Keratinocyte (primary cell): ENCODE results near the gene ODAD2. TPM values are rescaled to one million over a fixed set of nuclear protein-coding genes. Genes with fewer than 3 reads are reported as not detected.

Experiments used
- DNase-seq: peaks from one replicate; pipeline ENCODE4 v3.0.0-alpha.2; 2011; ENCODE audit warnings: low read depth, missing footprints, low spot score
- FAIRE-seq: peaks from 2 replicates; lab custom pipeline; 2011; peaks lifted over from hg19 to GRCh38; lab: Jason Lieb, UNC
- H2AFZ ChIP-seq: 2 replicates; pipeline ENCODE4 v1.6.0; 2012; ENCODE audit warnings: low read length, control low read depth, inconsistent platforms; ENCODE audit not compliant: control insufficient read depth
- H3K27ac ChIP-seq: 2 replicates; pipeline ENCODE4 v1.5.1; 2011; ENCODE audit warnings: low read length; ENCODE audit not compliant: control insufficient read depth, insufficient read depth
- H3K27me3 ChIP-seq: 3 replicates; pipeline ENCODE4 v1.6.0; 2011; ENCODE audit warnings: low read length; ENCODE audit not compliant: control insufficient read depth, insufficient read depth; ENCODE audit errors: extremely low read depth
- H3K36me3 ChIP-seq, 2 experiments: 2 replicates in 1 of 2; 3 replicates in 1 of 2; pipeline ENCODE4 v1.5.1; 2011; ENCODE audit warnings: low read length in 2 of 2, mild to moderate bottlenecking in 1 of 2; ENCODE audit not compliant: control insufficient read depth in 2 of 2, insufficient read depth in 2 of 2; ENCODE audit errors: extremely low read depth in 1 of 2
- H3K4me1 ChIP-seq: 3 replicates; pipeline ENCODE4 v1.5.1; 2011; ENCODE audit warnings: low read length; ENCODE audit not compliant: control insufficient read depth, insufficient read depth; ENCODE audit errors: extremely low read depth
- H3K4me2 ChIP-seq: 3 replicates; pipeline ENCODE4 v1.6.0; 2011; ENCODE audit warnings: low read depth, low read length; ENCODE audit not compliant: control insufficient read depth, insufficient read depth; ENCODE audit errors: extremely low read depth
- H3K4me3 ChIP-seq, 3 experiments: fragments of 200-600 bp in 1 of 3; sonication (generic) in 1 of 3; 2 replicates in 2 of 3; 3 replicates in 1 of 3; pipeline ENCODE4 v1.5.1; 2011 to 2016; ENCODE audit warnings: low read length in 3 of 3, mild to moderate bottlenecking in 3 of 3, control low read depth in 2 of 3, inconsistent platforms in 1 of 3, low read depth in 1 of 3, mixed read lengths in 1 of 3, mixed run types in 1 of 3, moderate library complexity in 1 of 3; ENCODE audit not compliant: control insufficient read depth in 2 of 3, insufficient read depth in 2 of 3; ENCODE audit errors: extremely low read depth in 1 of 3
- H3K79me2 ChIP-seq: 2 replicates; pipeline ENCODE4 v1.6.0; 2012; ENCODE audit warnings: low read length; ENCODE audit not compliant: control insufficient read depth, insufficient read depth
- H3K9ac ChIP-seq: 3 replicates; pipeline ENCODE4 v1.6.0; 2011; ENCODE audit warnings: low read length; ENCODE audit not compliant: control insufficient read depth, insufficient read depth; ENCODE audit errors: extremely low read depth
- H3K9me1 ChIP-seq: 3 replicates; pipeline ENCODE4 v1.6.0; 2011; ENCODE audit warnings: low read length; ENCODE audit not compliant: control insufficient read depth, insufficient read depth; ENCODE audit errors: extremely low read depth
- H3K9me3 ChIP-seq: 2 replicates; pipeline ENCODE4 v1.5.1; 2012; ENCODE audit warnings: low read depth, low read length; ENCODE audit not compliant: control insufficient read depth
- H4K20me1 ChIP-seq: 3 replicates; pipeline ENCODE4 v1.6.0; 2011; ENCODE audit warnings: low read length; ENCODE audit not compliant: control insufficient read depth, insufficient read depth; ENCODE audit errors: extremely low read depth
- EZH2 ChIP-seq: IDR thresholded peaks from one replicate; pipeline ENCODE4 v1.6.1; 2012; ENCODE audit warnings: inconsistent platforms, mild to moderate bottlenecking, low read length, moderate library complexity
- dilution Hi-C: fragments of 300-500 bp; cut with MboI; formaldehyde crosslinking; loops from one replicate; pipeline ENCODE4 v1.7.0; 2020; ENCODE audit warnings: low sequenced_read_pairs; ENCODE audit not compliant: extremely low pct_ligation_motif_present
- polyA minus RNA-seq, 3 experiments: library from RNA; depleted of rRNA, polyadenylated mRNA; stranded (reverse); fragments of >200 nt; gene quantifications; 1 replicate in 1 of 3; 2 replicates in 1 of 3; 3 replicates in 1 of 3; pipeline ENCODE4 v1.2.3, GENCODE V29; 2011
- polyA plus RNA-seq, 5 experiments: library from polyadenylated mRNA; depleted of rRNA in 3 of 5; stranded (reverse) in 3 of 5; stranded (forward) in 1 of 5; unstranded in 1 of 5; fragments of >200 nt; gene quantifications; 1 replicate in 1 of 5; 2 replicates in 3 of 5; 3 replicates in 1 of 5; pipeline versions ENCODE4 v1.2.1 to v1.2.3, GENCODE V29; 2011 to 2012; ENCODE audit warnings: missing spikeins in 2 of 5, low read depth in 1 of 5, low replicate concordance in 1 of 5
- TF ChIP-seq, protein P1 (sequence below), 3 experiments: IDR thresholded peaks in 1 of 3; conservative IDR thresholded peaks in 1 of 3; optimal IDR thresholded peaks in 1 of 3; 2 replicates in 2 of 3; 3 replicates in 1 of 3; pipeline versions ENCODE3 to v1.5.1; 2011; ENCODE audit warnings: low read length in 3 of 3, mild to moderate bottlenecking in 3 of 3, moderate library complexity in 2 of 3, control low read depth in 1 of 3, inconsistent platforms in 1 of 3; ENCODE audit not compliant: insufficient read depth in 2 of 3; ENCODE audit errors: extremely low read depth in 1 of 3

Gene ODAD2
- polyA plus RNA-seq (0.01 to 0.02 TPM in 2 of 3 replicates, not detected in the other), polyA minus RNA-seq (not detected in 3 replicates)
- polyA plus RNA-seq (2011; ENCODE audit: low read depth), result not detected
- polyA plus RNA-seq (2011; cell fraction: cytosol; rRNA removed), result 0.01 TPM in 1 of 2 replicates, not detected in the other
- polyA plus RNA-seq (2011; cell fraction: nucleus; rRNA removed), result not detected in 2 replicates
- 0.05 TPM in 1 of 2 replicates, not detected in the other for polyA plus RNA-seq (2012; ENCODE audit: low replicate concordance)
- polyA minus RNA-seq (2011; cell fraction: cytosol; rRNA and poly(A)+ RNA removed), result not detected
- not detected in 2 replicates for polyA minus RNA-seq (2011; cell fraction: nucleus; rRNA and poly(A)+ RNA removed)

- Histone ChIP-seq H3K4me2 (peak within 1 kb of the TSS; percentile 75), H3K4me1 (no peaks in the 10 kb centered on the region), H3K27me3 (peaks cover 18% of the 10 kb centered on the region), H3K9me3 (no peaks in the 10 kb centered on the region), H2AFZ (peak within 1 kb of the TSS; percentile 83), H4K20me1 (no peaks in the 10 kb centered on the region), H3K36me3 (no peaks in the 10 kb centered on the region), H3K9ac (no peak within 1 kb of the TSS), H3K27ac (no peak within 1 kb of the TSS), H3K4me3 (peak within 1 kb of the TSS; percentile 29 to 48 (median 44)), H3K9me1 (no peaks in the 10 kb centered on the region), H3K79me2 (no peaks in the 10 kb centered on the region)
- no peak for DNase-seq
- no peak for TF ChIP-seq EZH2
- TF ChIP-seq, protein P1, sequence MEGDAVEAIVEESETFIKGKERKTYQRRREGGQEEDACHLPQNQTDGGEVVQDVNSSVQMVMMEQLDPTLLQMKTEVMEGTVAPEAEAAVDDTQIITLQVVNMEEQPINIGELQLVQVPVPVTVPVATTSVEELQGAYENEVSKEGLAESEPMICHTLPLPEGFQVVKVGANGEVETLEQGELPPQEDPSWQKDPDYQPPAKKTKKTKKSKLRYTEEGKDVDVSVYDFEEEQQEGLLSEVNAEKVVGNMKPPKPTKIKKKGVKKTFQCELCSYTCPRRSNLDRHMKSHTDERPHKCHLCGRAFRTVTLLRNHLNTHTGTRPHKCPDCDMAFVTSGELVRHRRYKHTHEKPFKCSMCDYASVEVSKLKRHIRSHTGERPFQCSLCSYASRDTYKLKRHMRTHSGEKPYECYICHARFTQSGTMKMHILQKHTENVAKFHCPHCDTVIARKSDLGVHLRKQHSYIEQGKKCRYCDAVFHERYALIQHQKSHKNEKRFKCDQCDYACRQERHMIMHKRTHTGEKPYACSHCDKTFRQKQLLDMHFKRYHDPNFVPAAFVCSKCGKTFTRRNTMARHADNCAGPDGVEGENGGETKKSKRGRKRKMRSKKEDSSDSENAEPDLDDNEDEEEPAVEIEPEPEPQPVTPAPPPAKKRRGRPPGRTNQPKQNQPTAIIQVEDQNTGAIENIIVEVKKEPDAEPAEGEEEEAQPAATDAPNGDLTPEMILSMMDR (optimal IDR thresholded peaks at IDR 0.05 in 1 of 3, IDR thresholded peaks at IDR 0.05 in 1 of 3, conservative IDR thresholded peaks at IDR 0.05 in 1 of 3; ENCODE audit: extremely low read depth in 1 of 3, insufficient read depth in 2 of 3, low read length in 3 of 3), result no peak
- dilution Hi-C loops, result no loop called here
- no peak for FAIRE-seq
Observed at GRCh38 chr10:27998954-27999275, at the start of gene ODAD2. TSS of gene ODAD2 (minus strand) at chr10:27999079. CDS start at chr10:27995142, 3,937 bp downstream.

DNA sequence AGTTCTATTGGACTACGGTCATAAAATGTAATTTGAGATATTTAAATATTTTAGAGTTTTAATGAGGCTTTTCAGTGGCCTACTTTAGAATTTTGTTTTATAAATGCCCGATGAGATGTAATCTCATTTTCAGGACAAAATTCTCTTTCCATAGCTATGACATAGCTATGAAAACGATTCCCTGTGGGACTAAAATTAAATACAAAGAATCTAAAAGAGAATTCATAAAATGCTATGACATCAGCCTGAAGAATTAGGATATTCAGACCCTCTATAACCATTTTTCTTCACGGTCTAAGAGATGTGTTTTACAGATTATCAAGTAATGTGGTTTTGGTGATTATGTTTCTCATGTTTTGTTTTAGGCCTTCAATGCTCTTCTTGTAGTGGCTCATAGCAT, 48.2 kb upstream of the ODAD2 start:
- no peaks in the 10 kb centered on the region for H4K20me1 ChIP-seq
- H3K4me2 ChIP-seq, result no peak overlapping the region
- no peak overlapping the region for H3K27ac ChIP-seq
- H3K27me3 ChIP-seq, result no peaks in the 10 kb centered on the region
- no peaks in the 10 kb centered on the region for H3K9me3 ChIP-seq
- H3K4me1 ChIP-seq, result no peaks in the 10 kb centered on the region
- no peak for DNase-seq
- H3K4me3 ChIP-seq, result no peak overlapping the region
- TF ChIP-seq, protein P1 (optimal IDR thresholded peaks at IDR 0.05 in 1 of 3, IDR thresholded peaks at IDR 0.05 in 1 of 3, conservative IDR thresholded peaks at IDR 0.05 in 1 of 3; ENCODE audit: extremely low read depth in 1 of 3, insufficient read depth in 2 of 3, low read length in 3 of 3), result no peak
- no peak for TF ChIP-seq EZH2
- no peaks in the 10 kb centered on the region for H3K79me2 ChIP-seq
- no peaks in the 10 kb centered on the region for H3K36me3 ChIP-seq
- dilution Hi-C loops, result no loop called here
- H3K9ac ChIP-seq, result no peak overlapping the region
- H2AFZ ChIP-seq, result no peak overlapping the region
- H3K9me1 ChIP-seq, result no peaks in the 10 kb centered on the region
- FAIRE-seq, result no peak
